IMR-90 (cell line): ENCODE data around the gene MARK2. TPM values are rescaled to one million over a fixed set of nuclear protein-coding genes. Genes with fewer than 3 reads are reported as not detected.

Source experiments
- BHLHE40 ChIP-seq: fragments of 150-350 bp; IDR thresholded peaks from 2 replicates; pipeline ENCODE4 v1.6.1; 2016; ENCODE audit warnings: mild to moderate bottlenecking, low read depth, low read length
- USF2 ChIP-seq: fragments of 150-350 bp; IDR thresholded peaks from 2 replicates; pipeline ENCODE4 v1.6.1; 2017; ENCODE audit warnings: mild to moderate bottlenecking, antibody characterized with exemption, low read length, low read depth
- polyA plus RNA-seq, 3 experiments: library from polyadenylated mRNA; depleted of rRNA; stranded (reverse); fragments of >200 nt; gene quantifications; 2 replicates each; pipeline ENCODE4 v1.2.3, GENCODE V29; 2012; ENCODE audit warnings: low replicate concordance in 1 of 3
- total RNA-seq: library from RNA; depleted of rRNA; stranded (reverse); fragments of >200 nt; gene quantifications from 2 replicates; pipeline ENCODE4 v1.2.3, GENCODE V29; 2012

MARK2 gene
- total and polyA plus RNA-seq, 2 of the 4 experiments (the other 2 are of a cell fraction) = 6.6 to 17.3 TPM

- peak; percentile 89 for TF ChIP-seq USF2
- TF ChIP-seq BHLHE40 = peak; percentile 81
Observed at GRCh38 chr11:63938479-63939396, 99.8 kb downstream of the MARK2 start, which contains the start of gene NAA40 (continued).
